T-helper 17 cell (primary cell): Measurements from ENCODE around the gene SLC25A42. TPM values are rescaled to one million over a fixed set of nuclear protein-coding genes. Genes with fewer than 3 reads are reported as not detected.
"Not testable (repeated sequence)": the region's sequence is repeated elsewhere in the genome, so short reads cannot be mapped to it uniquely, and the experiment has no call there.

Experiments used
- ATAC-seq: fragments of 150-1000 bp; cut with Tn5 transposase; 2 replicates; pipeline ENCODE4 v1.10.0; 2021; ENCODE audit warnings: mild to moderate bottlenecking, moderate library complexity
- DNase-seq, 3 donors: peaks; one replicate each; pipeline versions ENCODE4 v3.0.0 to v3.0.0-alpha.2; 2020 to 2021
- H3K9me3 ChIP-seq: one replicate; pipeline ENCODE4 v1.7.0; 2013; ENCODE audit warnings: low read length, mild to moderate bottlenecking; ENCODE audit not compliant: control insufficient read depth, poor library complexity, severe bottlenecking
- H3K27ac Mint-ChIP-seq: one replicate; pipeline ENCODE4 v1.8.0; 2022; ENCODE audit warnings: mild to moderate bottlenecking, moderate library complexity, mixed read lengths
- H3K27me3 Mint-ChIP-seq: one replicate; pipeline ENCODE4 v1.8.0; 2022; ENCODE audit warnings: mixed read lengths
- H3K36me3 Mint-ChIP-seq: one replicate; pipeline ENCODE4 v1.8.0; 2022; ENCODE audit warnings: low read depth, mixed read lengths
- H3K4me1 Mint-ChIP-seq: one replicate; pipeline ENCODE4 v1.8.0; 2022; ENCODE audit warnings: mild to moderate bottlenecking, mixed read lengths
- H3K4me3 Mint-ChIP-seq: one replicate; pipeline ENCODE4 v1.8.0; 2022; ENCODE audit warnings: mild to moderate bottlenecking, moderate library complexity, mixed read lengths
- total RNA-seq, 4 donors: library from RNA in 2 of 4; stranded (reverse) in 2 of 4; gene quantifications; one replicate each; pipeline ENCODE4 v1.2.3 and lab custom pipeline; 2022 to 2026

The SLC25A42 gene
- total RNA-seq, 2 donors from 2014 or later: 17.1 to 18.9 TPM

- H3K4me1 Mint-ChIP-seq: no peaks in the 10 kb centered on the region
These were observed 83.5 kb downstream of the SLC25A42 start for GRCh38 chr19:19147344-19147743.

GRCh38 chr19:19148504-19148903 is 84.7 kb downstream of the SLC25A42 start:
- not testable (repeated sequence) for H3K4me3 Mint-ChIP-seq, H3K4me1 Mint-ChIP-seq, ATAC-seq, H3K27ac Mint-ChIP-seq, H3K27me3 Mint-ChIP-seq, H3K9me3 ChIP-seq, DNase-seq, H3K36me3 Mint-ChIP-seq

More at GRCh38 chr19:19147344-19147743, 83.5 kb downstream of the SLC25A42 start:
- no peak for DNase-seq
- H3K9me3 ChIP-seq: no peaks in the 10 kb centered on the region
- Mint-ChIP-seq H3K4me3 (no peak overlapping the region), H3K27ac (peak overlapping the region; percentile 9), H3K27me3 (no peaks in the 10 kb centered on the region), H3K36me3 (no peaks in the 10 kb centered on the region)
- no peak for ATAC-seq

- ATAC-seq (no peak), DNase-seq (no peak)
- H3K4me3 Mint-ChIP-seq: no peak overlapping the region
- no peak overlapping the region for H3K27ac Mint-ChIP-seq
- H3K27me3 Mint-ChIP-seq: no peaks in the 10 kb centered on the region
- H3K4me1 Mint-ChIP-seq: no peaks in the 10 kb centered on the region
- no peaks in the 10 kb centered on the region for H3K9me3 ChIP-seq
- H3K36me3 Mint-ChIP-seq: no peaks in the 10 kb centered on the region
These were observed 85.6 kb downstream of the SLC25A42 start for GRCh38 chr19:19149435-19149834.

- H3K27ac Mint-ChIP-seq: peak overlapping the region; percentile 19
- H3K4me3 Mint-ChIP-seq: no peak overlapping the region
- H3K27me3 Mint-ChIP-seq: no peaks in the 10 kb centered on the region
- H3K4me1 Mint-ChIP-seq: no peaks in the 10 kb centered on the region
- DNase-seq (no peak), ATAC-seq (no peak)
- H3K36me3 Mint-ChIP-seq: no peaks in the 10 kb centered on the region
- no peaks in the 10 kb centered on the region for H3K9me3 ChIP-seq
These were observed 87.6 kb downstream of the SLC25A42 start for GRCh38 chr19:19151418-19151817.

- no peaks in the 10 kb centered on the region for H3K4me1 Mint-ChIP-seq
- no peaks in the 10 kb centered on the region for H3K36me3 Mint-ChIP-seq
- no peak overlapping the region for H3K4me3 Mint-ChIP-seq
- no peak for ATAC-seq
- H3K27ac Mint-ChIP-seq: no peak overlapping the region
- no peaks in the 10 kb centered on the region for H3K27me3 Mint-ChIP-seq
- no peaks in the 10 kb centered on the region for H3K9me3 ChIP-seq
- DNase-seq: no peak
These were observed 89.0 kb downstream of the SLC25A42 start for GRCh38 chr19:19152668-19153384.

GRCh38 chr19:19154768-19155494 is 91.1 kb downstream of the SLC25A42 start:
- Mint-ChIP-seq H3K27ac (no peak overlapping the region), H3K27me3 (no peaks in the 10 kb centered on the region), H3K4me1 (no peaks in the 10 kb centered on the region), H3K36me3 (no peaks in the 10 kb centered on the region), H3K4me3 (no peak overlapping the region)
- no peak for DNase-seq
- H3K9me3 ChIP-seq: no peaks in the 10 kb centered on the region
- no peak for ATAC-seq

GRCh38 chr19:19155495-19156219 is 91.9 kb downstream of the SLC25A42 start:
- Mint-ChIP-seq H3K4me1 (no peaks in the 10 kb centered on the region), H3K36me3 (no peaks in the 10 kb centered on the region), H3K27ac (no peak overlapping the region)

GRCh38 chr19:19157808-19158207 is 94.0 kb downstream of the SLC25A42 start:
- no peaks in the 10 kb centered on the region for H3K36me3 Mint-ChIP-seq
- no peaks in the 10 kb centered on the region for H3K27me3 Mint-ChIP-seq
- no peak overlapping the region for H3K27ac Mint-ChIP-seq
- no peak for DNase-seq
- ATAC-seq: no peak
- no peak overlapping the region for H3K4me3 Mint-ChIP-seq
- H3K9me3 ChIP-seq: no peaks in the 10 kb centered on the region
- peaks cover 3% of the 10 kb centered on the region for H3K4me1 Mint-ChIP-seq

More at GRCh38 chr19:19155495-19156219, 91.9 kb downstream of the SLC25A42 start:
- no peaks in the 10 kb centered on the region for H3K9me3 ChIP-seq
- Mint-ChIP-seq H3K4me3 (no peak overlapping the region), H3K27me3 (no peaks in the 10 kb centered on the region)
- ATAC-seq (no peak), DNase-seq (no peak)

- Mint-ChIP-seq H3K27me3 (no peaks in the 10 kb centered on the region), H3K36me3 (no peaks in the 10 kb centered on the region), H3K27ac (peak overlapping the region; percentile 45), H3K4me3 (no peak overlapping the region), H3K4me1 (peaks cover 3% of the 10 kb centered on the region)
- no peak for ATAC-seq
- H3K9me3 ChIP-seq: no peaks in the 10 kb centered on the region
- no peak for DNase-seq
These were observed 95.7 kb downstream of the SLC25A42 start for GRCh38 chr19:19159534-19159933.

- Mint-ChIP-seq H3K36me3 (no peaks in the 10 kb centered on the region), H3K4me1 (peaks cover 3% of the 10 kb centered on the region), H3K4me3 (no peak overlapping the region), H3K27ac (no peak overlapping the region), H3K27me3 (no peaks in the 10 kb centered on the region)
- peak; percentile 27 for ATAC-seq
- no peaks in the 10 kb centered on the region for H3K9me3 ChIP-seq
- no peak for DNase-seq
These were observed 96.8 kb downstream of the SLC25A42 start for GRCh38 chr19:19160461-19161035.

- peaks cover 3% of the 10 kb centered on the region for H3K4me1 Mint-ChIP-seq
- no peaks in the 10 kb centered on the region for H3K9me3 ChIP-seq
- H3K27me3 Mint-ChIP-seq: no peaks in the 10 kb centered on the region
- ATAC-seq (no peak), DNase-seq (no peak)
- H3K4me3 Mint-ChIP-seq: no peak overlapping the region
- no peak overlapping the region for H3K27ac Mint-ChIP-seq
- H3K36me3 Mint-ChIP-seq: no peaks in the 10 kb centered on the region
These were observed 98.7 kb downstream of the SLC25A42 start for GRCh38 chr19:19162495-19162894.
